NCI-H1436 (cell line): Measurements from ENCODE around the gene MGST2.
"Not testable (repeated sequence)": the region's sequence is repeated elsewhere in the genome, so short reads cannot be mapped to it uniquely, and the experiment has no call there.

Source experiments
- DNase-seq: peaks from one replicate; lab custom pipeline; 2025; lab: John Stamatoyannopoulos, UW

MGST2 gene

GRCh38 chr4:139665690-139666529 is at the start of gene MGST2:
MGST2 (plus strand) TSS chr4:139665819; CDS start chr4:139666020, 201 bp downstream.
- DNase-seq, result peak; percentile 25

- DNase-seq, result no peak
These were observed 47.7 kb upstream of the MGST2 start for GRCh38 chr4:139617702-139618490.

- DNase-seq, result no peak
These were observed 46.0 kb upstream of the MGST2 start for GRCh38 chr4:139619644-139620043.

- peak; percentile 14 for DNase-seq
These were observed 42.7 kb upstream of the MGST2 start for GRCh38 chr4:139622901-139623381.

GRCh38 chr4:139624441-139625092 is 41.1 kb upstream of the MGST2 start:
- DNase-seq, result no peak

GRCh38 chr4:139625093-139625455 is 40.5 kb upstream of the MGST2 start:
- DNase-seq, result no peak

GRCh38 chr4:139625482-139625881 is 40.1 kb upstream of the MGST2 start:
- no peak for DNase-seq

GRCh38 chr4:139628184-139629012 is 37.2 kb upstream of the MGST2 start:
- peak; percentile 88 for DNase-seq

GRCh38 chr4:139629436-139630125 is 36.0 kb upstream of the MGST2 start:
- no peak for DNase-seq

GRCh38 chr4:139630126-139630495 is 35.5 kb upstream of the MGST2 start:
- DNase-seq, result no peak

- DNase-seq, result no peak
These were observed 34.6 kb upstream of the MGST2 start for GRCh38 chr4:139630991-139631390.

GRCh38 chr4:139631791-139632190 is 33.8 kb upstream of the MGST2 start:
- no peak for DNase-seq

GRCh38 chr4:139632739-139633138 is 32.9 kb upstream of the MGST2 start:
- not testable (repeated sequence) for DNase-seq

GRCh38 chr4:139633195-139633594 is 32.4 kb upstream of the MGST2 start:
- DNase-seq, result no peak

GRCh38 chr4:139633661-139634060 is 32.0 kb upstream of the MGST2 start:
- DNase-seq, result peak; percentile 54

- no peak for DNase-seq
These were observed 29.7 kb upstream of the MGST2 start for GRCh38 chr4:139635966-139636365.

GRCh38 chr4:139638306-139638705 is 27.3 kb upstream of the MGST2 start:
- not testable (repeated sequence) for DNase-seq

GRCh38 chr4:139639654-139640053 is 26.0 kb upstream of the MGST2 start:
- no peak for DNase-seq

GRCh38 chr4:139641218-139641617 is 24.4 kb upstream of the MGST2 start:
- DNase-seq, result no peak

GRCh38 chr4:139642364-139642763 is 23.3 kb upstream of the MGST2 start:
- no peak for DNase-seq
